ENCODE measurements around the gene MEIOSIN.

GRCh38 chr19:45770192-45771101 lies 37.2 kb downstream of the MEIOSIN start:
- TF ChIP-seq CTCF (conservative IDR thresholded peaks at IDR 0.05) = peak; percentile 99
- no peak for TF ChIP-seq EZH2 (IDR thresholded peaks at IDR 0.05; ENCODE audit: low read depth)

Data from PC-9 (cell line).